NCI-H748 (cell line): ENCODE measurements around the gene CES3.
"Not testable (repeated sequence)": the region's sequence is repeated elsewhere in the genome, so short reads cannot be mapped to it uniquely, and the experiment has no call there.

Source experiments
- DNase-seq: peaks from one replicate; lab custom pipeline; 2025; ENCODE audit not compliant: unreplicated experiment; lab: John Stamatoyannopoulos, UW

Gene CES3

GRCh38 chr16:66964049-66964448, 3.0 kb downstream of the CES3 start:
- peak; percentile 2 for DNase-seq

GRCh38 chr16:66968847-66969246, 7.8 kb downstream of the CES3 start:
- no peak for DNase-seq

GRCh38 chr16:66970775-66971720, 10.0 kb downstream of the CES3 start:
- no peak for DNase-seq

- no peak for DNase-seq
Observed at GRCh38 chr16:66972983-66973382, 11.9 kb downstream of the CES3 start.

- DNase-seq, result no peak
Observed at GRCh38 chr16:66973716-66974115, 12.7 kb downstream of the CES3 start.

GRCh38 chr16:66974156-66974931, 13.3 kb downstream of the CES3 start:
- DNase-seq, result not testable (repeated sequence)

- peak; percentile 40 for DNase-seq
Observed at GRCh38 chr16:66974932-66975246, 13.8 kb downstream of the CES3 start.

GRCh38 chr16:66975302-66975893, 14.3 kb downstream of the CES3 start:
- no peak for DNase-seq

- no peak for DNase-seq
Observed at GRCh38 chr16:66976746-66977145, 15.7 kb downstream of the CES3 start.

- peak; percentile 69 for DNase-seq
Observed at GRCh38 chr16:66977341-66978113, 16.5 kb downstream of the CES3 start.

GRCh38 chr16:66979011-66979717, 18.1 kb downstream of the CES3 start:
- no peak for DNase-seq

- DNase-seq, result no peak
Observed at GRCh38 chr16:66983033-66983432, 22.0 kb downstream of the CES3 start.

- no peak for DNase-seq
Observed at GRCh38 chr16:66984892-66985311, 23.8 kb downstream of the CES3 start.

- DNase-seq, result no peak
Observed at GRCh38 chr16:66986559-66986958, 25.5 kb downstream of the CES3 start.

GRCh38 chr16:66988197-66988788, 27.2 kb downstream of the CES3 start, which contains the start of gene CES4A:
Gene CES4A, plus strand, starts transcription at chr16:66988589. Its CDS starts 184 bp downstream, at chr16:66988773.
- DNase-seq, result no peak

- no peak for DNase-seq
Observed at GRCh38 chr16:66991545-66992077, 30.5 kb downstream of the CES3 start.

- not testable (repeated sequence) for DNase-seq
Observed at GRCh38 chr16:66993558-66993957, 32.5 kb downstream of the CES3 start.

GRCh38 chr16:66996324-66996982, 35.4 kb downstream of the CES3 start:
- DNase-seq, result no peak

GRCh38 chr16:66996983-66997358, 35.9 kb downstream of the CES3 start:
- DNase-seq, result no peak
